Mammary epithelial cell (primary cell): ENCODE measurements around the gene XPO5.

Source experiments
- CTCF ChIP-seq, 2 donors: IDR thresholded peaks in 1 of 2; conservative IDR thresholded peaks in 1 of 2; 2 replicates each; pipeline ENCODE4 v1.5.1; 2011 to 2012; ENCODE audit warnings: inconsistent platforms in 2 of 2, low read length in 2 of 2, mild to moderate bottlenecking in 2 of 2, control low read depth in 1 of 2, low read depth in 1 of 2; ENCODE audit not compliant: insufficient read depth in 1 of 2; ENCODE audit errors: extremely low read depth in 1 of 2
- EZH2 ChIP-seq: IDR thresholded peaks from 2 replicates; pipeline ENCODE4 v1.6.1; 2012; ENCODE audit warnings: low read length, inconsistent platforms, borderline replicate concordance

GRCh38 chr6:43579171-43579570 is 3.3 kb upstream of the XPO5 start:
- TF ChIP-seq EZH2 (no peak), CTCF (conservative IDR thresholded peaks at IDR 0.05 in 1 of 2, IDR thresholded peaks at IDR 0.05 in 1 of 2; ENCODE audit: extremely low read depth in 1 of 2, insufficient read depth in 1 of 2, low read depth in 1 of 2, low read length in 2 of 2) (no peak)
